Esophagus (tissue), 2 donors: ENCODE data around the gene SERPINA4. TPM values are rescaled to one million over a fixed set of nuclear protein-coding genes. Genes with fewer than 3 reads are reported as not detected.

Experiments
- H3K27ac ChIP-seq, 2 donors: one replicate each; pipeline ENCODE4 v1.5.1; 2013; ENCODE audit warnings: low read depth in 2 of 2, mild to moderate bottlenecking in 2 of 2, inconsistent platforms in 1 of 2, low read length in 1 of 2, moderate library complexity in 1 of 2
- H3K27me3 ChIP-seq, 2 donors: one replicate each; pipeline ENCODE4 v1.6.1; 2013; ENCODE audit warnings: low read length in 2 of 2, control low read depth in 1 of 2, mild to moderate bottlenecking in 1 of 2; ENCODE audit not compliant: insufficient read depth in 2 of 2, control insufficient read depth in 1 of 2
- H3K36me3 ChIP-seq, 2 donors: one replicate each; pipeline ENCODE4 v1.6.1; 2013; ENCODE audit warnings: low read length in 1 of 2; ENCODE audit not compliant: control insufficient read depth in 2 of 2, insufficient read depth in 2 of 2
- H3K4me1 ChIP-seq, 2 donors: one replicate each; pipeline ENCODE4 v1.6.1; 2013; ENCODE audit warnings: low read length in 1 of 2; ENCODE audit not compliant: control insufficient read depth in 2 of 2, insufficient read depth in 2 of 2
- H3K4me3 ChIP-seq, 2 donors: one replicate each; pipeline ENCODE4 v1.5.1; 2013; ENCODE audit warnings: low read length in 2 of 2, mild to moderate bottlenecking in 2 of 2, low read depth in 1 of 2, moderate library complexity in 1 of 2
- H3K9me3 ChIP-seq, 2 donors: one replicate each; pipeline ENCODE4 v1.6.1; 2013; ENCODE audit warnings: mild to moderate bottlenecking in 2 of 2, low read depth in 1 of 2, low read length in 1 of 2, moderate library complexity in 1 of 2; ENCODE audit not compliant: control insufficient read depth in 2 of 2, insufficient read depth in 1 of 2
- WGBS, 2 donors: extraction: QIAGEN DNeasy Blood & Tissue Kit; methylation state at CpG; one replicate each; pipeline ENCODE4 v1.1.7; 2013; 5-methylcytosine and 5-hydroxymethylcytosine counted together
- polyA plus RNA-seq, 2 donors: library from polyadenylated mRNA; stranded (reverse); fragments of 200-250 nt; gene quantifications; one replicate each; pipeline ENCODE4 v1.2.3, GENCODE V29; 2013
- donor health status: healthy with polysubstance abuse.
- donor health status: Bipolar disorder and iron deficiency.

The SERPINA4 gene
- polyA plus RNA-seq, 2 donors: not detected

DNA sequence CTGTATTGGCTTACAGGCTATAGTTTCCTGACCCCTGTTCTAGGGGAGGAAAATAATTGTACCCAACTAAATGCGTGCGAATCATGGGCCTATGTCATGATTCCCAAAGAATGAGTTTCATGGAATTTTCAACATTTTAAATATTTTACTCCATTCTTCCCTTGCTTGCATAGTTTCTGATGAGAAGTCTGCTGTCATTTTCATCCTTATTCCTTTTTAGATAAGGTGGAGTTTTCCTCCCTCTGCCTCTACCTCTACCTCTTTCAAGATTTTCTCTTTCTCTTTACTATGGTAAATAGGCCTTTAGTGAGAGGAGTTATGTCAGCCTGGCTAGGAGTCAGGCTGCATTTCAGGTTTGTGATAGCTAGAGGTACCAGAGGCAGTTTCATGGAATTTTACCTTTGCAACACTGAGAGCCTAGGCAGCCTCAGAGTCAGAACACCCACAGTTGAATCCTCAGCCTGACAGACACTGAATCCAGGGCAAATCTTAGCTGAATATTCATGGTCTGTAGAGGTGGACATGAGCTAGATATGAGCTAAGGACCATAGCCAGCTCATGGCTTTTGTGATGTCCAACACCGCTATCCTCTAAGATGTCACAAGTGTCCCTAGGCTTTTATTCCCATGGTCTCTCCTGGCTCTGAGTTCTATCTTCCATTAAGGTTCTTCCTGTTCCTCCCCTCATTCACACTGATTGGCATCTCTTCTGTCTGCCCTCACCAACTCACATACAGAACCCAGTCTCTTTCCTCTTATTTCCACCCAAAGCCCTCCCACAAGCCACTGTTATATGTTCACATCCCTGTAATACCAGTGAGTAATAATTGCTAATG is 57.0 kb downstream of the SERPINA4 start:
- no peaks in the 10 kb centered on the region for H3K27me3 ChIP-seq
- H3K4me1 ChIP-seq: peaks cover 0 to 2% of the 10 kb centered on the region in 2 donors
- H3K9me3 ChIP-seq: peaks cover 7 to 14% of the 10 kb centered on the region in 2 donors
- H3K36me3 ChIP-seq: no peaks in the 10 kb centered on the region
- H3K27ac ChIP-seq: no peak overlapping the region
- no peak overlapping the region for H3K4me3 ChIP-seq
- 82 to 96% methylated on average over 3 of the region's 3 CpGs for whole genome bisulfite sequencing, 2 donors

DNA sequence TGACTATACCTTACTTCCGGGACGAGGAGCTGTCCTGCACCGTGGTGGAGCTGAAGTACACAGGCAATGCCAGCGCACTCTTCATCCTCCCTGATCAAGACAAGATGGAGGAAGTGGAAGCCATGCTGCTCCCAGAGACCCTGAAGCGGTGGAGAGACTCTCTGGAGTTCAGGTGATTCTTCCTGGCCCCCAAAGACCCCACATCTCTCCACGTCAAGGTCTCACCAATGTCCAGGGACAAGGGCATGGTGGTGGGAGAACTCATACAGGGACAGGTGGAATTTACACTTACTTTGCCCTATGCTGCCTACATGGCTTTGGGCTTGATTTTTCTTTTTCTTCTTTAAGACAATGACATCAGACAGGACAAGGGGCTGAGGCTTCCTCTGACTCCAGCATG is 58.1 kb downstream of the SERPINA4 start:
- WGBS, 2 donors: 89 to 90% methylated on average over 6 of the region's 6 CpGs
- H3K27ac ChIP-seq: no peak overlapping the region
- H3K4me3 ChIP-seq: no peak overlapping the region
- H3K9me3 ChIP-seq: peaks cover 7 to 14% of the 10 kb centered on the region in 2 donors
- no peaks in the 10 kb centered on the region for H3K4me1 ChIP-seq
- peaks cover 0 to 3% of the 10 kb centered on the region in 2 donors for H3K36me3 ChIP-seq
- no peaks in the 10 kb centered on the region for H3K27me3 ChIP-seq

Other genes with a start within 250 kb of the SERPINA4 start
- under 1 TPM in 1 of 2 donors, not detected in 1; 0.04 TPM for gene SERPINA6, start 238.1 kb upstream of the SERPINA4 start, polyA plus RNA-seq
- gene SERPINA2, start 194.7 kb upstream of the SERPINA4 start, polyA plus RNA-seq: not detected
- gene SERPINA1, start 172.8 kb upstream of the SERPINA4 start, polyA plus RNA-seq: 1 to 10 TPM; 1.5 to 2.2 TPM
- gene SERPINA11, start 108.6 kb upstream of the SERPINA4 start, polyA plus RNA-seq: under 1 TPM; 0.12 to 0.27 TPM
- gene SERPINA9, start 85.2 kb upstream of the SERPINA4 start, polyA plus RNA-seq: not detected
- gene SERPINA12, start 52.0 kb upstream of the SERPINA4 start, polyA plus RNA-seq: not detected
- under 1 TPM; 0.10 to 0.16 TPM for gene SERPINA5, start 20.0 kb downstream of the SERPINA4 start, polyA plus RNA-seq
- gene SERPINA3, start 50.9 kb downstream of the SERPINA4 start, polyA plus RNA-seq: 10 to 100 TPM in 1 of 2 donors, 1 to 10 TPM in 1; 8.9 to 30.5 TPM
- under 1 TPM in 1 of 2 donors, not detected in 1; 0.04 TPM for gene GSC, start 208.7 kb downstream of the SERPINA4 start, polyA plus RNA-seq